ENCODE results near the gene PRR4.

DNA sequence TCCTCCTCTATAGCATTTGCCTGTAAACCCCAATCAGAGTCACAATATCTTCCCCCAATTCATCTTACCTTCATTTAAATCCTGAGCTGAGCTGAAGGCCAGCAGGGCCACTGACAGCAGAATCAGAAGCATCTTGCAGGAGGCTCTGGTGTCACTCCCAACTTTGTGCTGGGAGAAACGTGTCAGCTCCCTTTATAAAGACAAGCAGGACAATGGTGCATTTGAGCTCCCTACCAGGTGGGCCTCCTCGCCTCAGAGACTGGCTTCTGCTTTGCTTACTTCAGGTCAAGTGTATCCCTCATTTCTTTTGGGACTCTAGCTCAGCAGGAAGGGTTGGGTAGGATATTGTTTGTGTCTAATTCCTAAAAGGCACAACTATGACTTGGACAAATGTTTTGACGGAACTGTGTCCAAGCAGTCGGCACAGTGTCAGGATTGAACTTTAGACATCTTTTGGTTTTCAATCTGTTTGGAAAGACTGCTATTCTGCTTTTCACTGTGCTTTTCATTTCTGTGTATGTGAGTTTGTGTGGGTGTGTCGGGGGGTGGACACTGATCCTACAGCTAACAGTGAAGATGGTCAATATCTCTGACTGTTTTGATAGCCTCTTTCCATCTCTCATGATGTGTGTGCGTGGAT lies 34.9 kb upstream of the PRR4 start, which contains the start of gene PRH1:
- TF ChIP-seq POLR2A (IDR thresholded peaks at IDR 0.05) = no peak
- TF ChIP-seq, protein P1, sequence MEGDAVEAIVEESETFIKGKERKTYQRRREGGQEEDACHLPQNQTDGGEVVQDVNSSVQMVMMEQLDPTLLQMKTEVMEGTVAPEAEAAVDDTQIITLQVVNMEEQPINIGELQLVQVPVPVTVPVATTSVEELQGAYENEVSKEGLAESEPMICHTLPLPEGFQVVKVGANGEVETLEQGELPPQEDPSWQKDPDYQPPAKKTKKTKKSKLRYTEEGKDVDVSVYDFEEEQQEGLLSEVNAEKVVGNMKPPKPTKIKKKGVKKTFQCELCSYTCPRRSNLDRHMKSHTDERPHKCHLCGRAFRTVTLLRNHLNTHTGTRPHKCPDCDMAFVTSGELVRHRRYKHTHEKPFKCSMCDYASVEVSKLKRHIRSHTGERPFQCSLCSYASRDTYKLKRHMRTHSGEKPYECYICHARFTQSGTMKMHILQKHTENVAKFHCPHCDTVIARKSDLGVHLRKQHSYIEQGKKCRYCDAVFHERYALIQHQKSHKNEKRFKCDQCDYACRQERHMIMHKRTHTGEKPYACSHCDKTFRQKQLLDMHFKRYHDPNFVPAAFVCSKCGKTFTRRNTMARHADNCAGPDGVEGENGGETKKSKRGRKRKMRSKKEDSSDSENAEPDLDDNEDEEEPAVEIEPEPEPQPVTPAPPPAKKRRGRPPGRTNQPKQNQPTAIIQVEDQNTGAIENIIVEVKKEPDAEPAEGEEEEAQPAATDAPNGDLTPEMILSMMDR (IDR thresholded peaks at IDR 0.05) = no peak

All from tibial nerve (tissue), 3 donors.